ENCODE measurements around the gene SERAC1.
"Not testable (repeated sequence)": the region's sequence is repeated elsewhere in the genome, so short reads cannot be mapped to it uniquely, and the experiment has no call there.

SERAC1 gene

DNA sequence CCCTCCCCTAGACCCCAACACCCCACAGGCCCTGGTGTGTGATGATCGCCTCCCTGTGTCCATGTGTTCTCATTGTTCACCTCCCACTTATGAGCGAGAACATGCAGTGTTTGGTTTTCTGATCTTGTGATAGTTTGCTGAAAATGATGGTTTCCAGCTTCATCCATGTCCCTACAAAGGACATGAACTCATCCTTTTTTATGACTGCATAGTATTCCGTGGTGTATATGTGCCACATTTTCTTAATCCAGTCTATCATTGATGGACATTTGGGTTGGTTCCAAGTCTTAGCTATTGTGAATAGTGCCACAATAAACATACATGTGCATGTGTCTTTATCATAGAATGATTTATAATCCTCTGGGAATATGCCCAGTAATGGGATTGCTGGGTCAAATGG is 9.7 kb upstream of the SERAC1 start:
- H4K8ac ChIP-seq (ENCODE audit: low read length): not testable (repeated sequence)
- peaks cover 12% of the 10 kb centered on the region for H3K79me1 ChIP-seq (replicated peaks; ENCODE audit: low read length, poor library complexity, severe bottlenecking)
- WGBS: 80% methylated on average over 1 of the region's 3 CpGs

DNA sequence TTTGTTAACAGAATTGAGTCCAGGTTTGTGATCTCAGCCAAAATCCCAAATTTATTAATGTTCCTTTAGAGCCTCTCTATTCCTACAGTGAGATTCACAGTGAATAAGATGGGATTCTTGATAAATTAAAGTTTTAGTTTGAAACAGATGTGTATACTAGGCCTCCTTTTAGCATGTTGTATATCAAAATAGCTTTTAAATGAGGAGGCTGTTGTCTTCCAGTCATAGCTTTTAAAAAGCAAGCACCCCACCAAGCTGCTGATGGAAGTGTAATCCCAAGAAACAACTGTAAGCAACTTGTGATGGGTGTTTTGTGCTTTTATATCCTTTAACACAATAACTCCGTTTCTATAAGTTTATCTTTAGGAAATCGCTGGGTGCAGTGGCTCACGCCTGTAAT is 7.0 kb upstream of the SERAC1 start:
- Histone ChIP-seq H2BK120ac (ENCODE audit: low read depth, low read length) (no peak overlapping the region), H3K79me1 (replicated peaks; ENCODE audit: low read length, poor library complexity, severe bottlenecking) (peaks cover 9% of the 10 kb centered on the region)

More for the DNA sequence above, 9.7 kb upstream of the SERAC1 start:
- DNase-seq; H3K23ac ChIP-seq (ENCODE audit: low read length in 2 of 2); H3K4me1 ChIP-seq (ENCODE audit: control insufficient read depth, insufficient read depth, low read depth, low read length); H3K9me3 ChIP-seq (ENCODE audit: control insufficient read depth, low read length); H3K4ac ChIP-seq (ENCODE audit: low read depth in 1 of 2, low read length in 2 of 2); H3K27ac ChIP-seq (ENCODE audit: low read length, poor library complexity, severe bottlenecking); H2AFZ ChIP-seq (ENCODE audit: low read depth, low read length); H2BK12ac ChIP-seq (ENCODE audit: low read length in 2 of 2); H3K14ac ChIP-seq (ENCODE audit: low read length in 2 of 2); H2BK5ac ChIP-seq (ENCODE audit: low read depth, low read length, poor library complexity, severe bottlenecking); H3K4me2 ChIP-seq (ENCODE audit: low read length, poor library complexity, severe bottlenecking); H3K9ac ChIP-seq (ENCODE audit: low read length); H2BK120ac ChIP-seq (ENCODE audit: low read depth, low read length); H2BK15ac ChIP-seq (ENCODE audit: low read depth, poor library complexity, severe bottlenecking); H3K4me3 ChIP-seq (ENCODE audit: insufficient read depth in 1 of 2, low read depth in 1 of 2, low read length in 2 of 2); H3K27me3 ChIP-seq (ENCODE audit: control insufficient read depth in 1 of 2, insufficient read depth in 1 of 2, low read length in 2 of 2); H3K18ac ChIP-seq (ENCODE audit: low read depth in 1 of 2, low read length in 2 of 2); H2AK5ac ChIP-seq (ENCODE audit: low read length, severe bottlenecking); H4K91ac ChIP-seq (ENCODE audit: low read length): not testable (repeated sequence)
- H3K36me3 ChIP-seq (ENCODE audit: control insufficient read depth in 1 of 2, insufficient read depth in 2 of 2, low read depth in 1 of 2, low read length in 2 of 2): peaks cover 2 to 18% of the 10 kb centered on the region in 2 experiments

DNA sequence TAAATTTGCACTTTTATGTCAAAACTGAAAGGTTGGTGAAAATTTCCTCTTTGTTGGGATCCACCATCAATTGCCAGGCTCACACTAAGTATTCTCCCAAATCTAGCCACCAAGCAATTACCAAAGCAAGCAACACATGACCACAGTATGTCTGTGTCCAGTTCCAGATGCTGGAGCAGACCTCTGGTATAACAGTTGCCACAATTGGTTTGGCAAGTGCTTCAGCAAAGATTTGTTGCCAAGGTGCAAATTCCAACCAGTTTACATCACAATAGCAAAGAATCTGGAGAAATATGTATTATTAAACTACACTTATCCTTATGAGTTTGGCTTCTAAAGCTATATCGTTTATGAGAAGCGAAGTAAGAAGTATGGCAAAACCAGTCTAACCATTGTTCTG is 6.5 kb upstream of the SERAC1 start:
- Histone ChIP-seq H3K9me3 (ENCODE audit: control insufficient read depth, low read length) (no peaks in the 10 kb centered on the region), H2AK5ac (ENCODE audit: low read length, severe bottlenecking) (peak overlapping the region; percentile 85), H3K18ac (ENCODE audit: low read depth in 1 of 2, low read length in 2 of 2) (no peak overlapping the region), H3K4ac (ENCODE audit: low read depth in 1 of 2, low read length in 2 of 2) (no peak overlapping the region), H2BK120ac (ENCODE audit: low read depth, low read length) (no peak overlapping the region), H2BK5ac (ENCODE audit: low read depth, low read length, poor library complexity, severe bottlenecking) (no peak overlapping the region), H3K27ac (ENCODE audit: low read length, poor library complexity, severe bottlenecking) (no peak overlapping the region), H3K4me3 (ENCODE audit: insufficient read depth in 1 of 2, low read depth in 1 of 2, low read length in 2 of 2) (peak overlapping the region in 1 of 2 experiments; percentile 53), H3K23ac (ENCODE audit: low read length in 2 of 2) (no peak overlapping the region), H2AFZ (ENCODE audit: low read depth, low read length) (no peak overlapping the region), H3K79me1 (replicated peaks; ENCODE audit: low read length, poor library complexity, severe bottlenecking) (peaks cover 9% of the 10 kb centered on the region), H3K9ac (ENCODE audit: low read length) (peak overlapping the region; percentile 78), H3K4me1 (ENCODE audit: control insufficient read depth, insufficient read depth, low read depth, low read length) (peaks cover 11% of the 10 kb centered on the region), H4K91ac (ENCODE audit: low read length) (no peak overlapping the region), H3K14ac (ENCODE audit: low read length in 2 of 2) (no peak overlapping the region), H3K4me2 (ENCODE audit: low read length, poor library complexity, severe bottlenecking) (no peak overlapping the region), H4K8ac (ENCODE audit: low read length) (no peak overlapping the region), H3K27me3 (ENCODE audit: control insufficient read depth in 1 of 2, insufficient read depth in 1 of 2, low read length in 2 of 2) (no peaks in the 10 kb centered on the region), H3K36me3 (ENCODE audit: control insufficient read depth in 1 of 2, insufficient read depth in 2 of 2, low read depth in 1 of 2, low read length in 2 of 2) (peaks cover 2 to 29% of the 10 kb centered on the region in 2 experiments), H2BK15ac (ENCODE audit: low read depth, poor library complexity, severe bottlenecking) (no peak overlapping the region), H2BK12ac (ENCODE audit: low read length in 2 of 2) (no peak overlapping the region)
- 100% methylated on average over 2 of the region's 2 CpGs for WGBS
- no peak for DNase-seq

More for the DNA sequence above, 7.0 kb upstream of the SERAC1 start:
- Histone ChIP-seq H2BK12ac (ENCODE audit: low read length in 2 of 2) (no peak overlapping the region), H4K91ac (ENCODE audit: low read length) (no peak overlapping the region), H3K27ac (ENCODE audit: low read length, poor library complexity, severe bottlenecking) (no peak overlapping the region), H3K36me3 (ENCODE audit: control insufficient read depth in 1 of 2, insufficient read depth in 2 of 2, low read depth in 1 of 2, low read length in 2 of 2) (peaks cover 2 to 29% of the 10 kb centered on the region in 2 experiments), H2AK5ac (ENCODE audit: low read length, severe bottlenecking) (no peak overlapping the region), H2BK5ac (ENCODE audit: low read depth, low read length, poor library complexity, severe bottlenecking) (no peak overlapping the region), H2BK15ac (ENCODE audit: low read depth, poor library complexity, severe bottlenecking) (no peak overlapping the region), H4K8ac (ENCODE audit: low read length) (no peak overlapping the region), H3K14ac (ENCODE audit: low read length in 2 of 2) (no peak overlapping the region), H3K23ac (ENCODE audit: low read length in 2 of 2) (no peak overlapping the region), H3K9me3 (ENCODE audit: control insufficient read depth, low read length) (no peaks in the 10 kb centered on the region), H3K4me1 (ENCODE audit: control insufficient read depth, insufficient read depth, low read depth, low read length) (peaks cover 8% of the 10 kb centered on the region), H3K4me2 (ENCODE audit: low read length, poor library complexity, severe bottlenecking) (no peak overlapping the region), H3K4me3 (ENCODE audit: insufficient read depth in 1 of 2, low read depth in 1 of 2, low read length in 2 of 2) (peak overlapping the region in 1 of 2 experiments; percentile 53), H3K18ac (ENCODE audit: low read depth in 1 of 2, low read length in 2 of 2) (no peak overlapping the region), H3K9ac (ENCODE audit: low read length) (peak overlapping the region; percentile 78), H2AFZ (ENCODE audit: low read depth, low read length) (no peak overlapping the region), H3K27me3 (ENCODE audit: control insufficient read depth in 1 of 2, insufficient read depth in 1 of 2, low read length in 2 of 2) (no peaks in the 10 kb centered on the region), H3K4ac (ENCODE audit: low read depth in 1 of 2, low read length in 2 of 2) (no peak overlapping the region)
- no peak for DNase-seq
- 100% methylated on average over 3 of the region's 3 CpGs for WGBS

DNA sequence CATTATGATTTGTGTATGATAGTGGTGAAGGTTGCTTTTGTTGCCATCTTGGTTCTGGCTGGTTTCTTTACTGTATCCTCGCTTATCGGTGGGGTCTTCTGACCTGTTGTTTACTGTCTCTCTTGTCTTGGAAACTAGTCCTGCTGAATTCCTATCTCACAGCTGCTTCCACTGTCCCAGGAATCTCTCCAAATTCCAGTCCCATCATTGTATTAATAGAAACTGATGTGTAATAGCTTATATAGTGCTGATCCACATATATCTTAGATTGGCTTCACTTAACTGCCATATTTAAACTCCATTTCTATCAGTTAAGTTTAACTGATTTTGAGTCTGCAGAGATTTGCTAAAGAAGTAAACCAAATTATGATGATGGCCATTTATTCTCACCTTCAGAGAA is 6.0 kb upstream of the SERAC1 start:
- Histone ChIP-seq H3K14ac (ENCODE audit: low read length in 2 of 2) (no peak overlapping the region), H3K9ac (ENCODE audit: low read length) (peak overlapping the region; percentile 48), H2AFZ (ENCODE audit: low read depth, low read length) (no peak overlapping the region), H2BK5ac (ENCODE audit: low read depth, low read length, poor library complexity, severe bottlenecking) (no peak overlapping the region), H2BK120ac (ENCODE audit: low read depth, low read length) (no peak overlapping the region), H3K4me3 (ENCODE audit: insufficient read depth in 1 of 2, low read depth in 1 of 2, low read length in 2 of 2) (peak overlapping the region in 1 of 2 experiments; percentile 33), H2AK5ac (ENCODE audit: low read length, severe bottlenecking) (peak overlapping the region; percentile 78), H4K8ac (ENCODE audit: low read length) (no peak overlapping the region), H3K27ac (ENCODE audit: low read length, poor library complexity, severe bottlenecking) (no peak overlapping the region), H3K18ac (ENCODE audit: low read depth in 1 of 2, low read length in 2 of 2) (no peak overlapping the region), H3K4me1 (ENCODE audit: control insufficient read depth, insufficient read depth, low read depth, low read length) (peaks cover 11% of the 10 kb centered on the region), H2BK12ac (ENCODE audit: low read length in 2 of 2) (no peak overlapping the region), H3K27me3 (ENCODE audit: control insufficient read depth in 1 of 2, insufficient read depth in 1 of 2, low read length in 2 of 2) (no peaks in the 10 kb centered on the region), H3K4ac (ENCODE audit: low read depth in 1 of 2, low read length in 2 of 2) (no peak overlapping the region), H3K36me3 (ENCODE audit: control insufficient read depth in 1 of 2, insufficient read depth in 2 of 2, low read depth in 1 of 2, low read length in 2 of 2) (peaks cover 2 to 29% of the 10 kb centered on the region in 2 experiments), H4K91ac (ENCODE audit: low read length) (no peak overlapping the region), H2BK15ac (ENCODE audit: low read depth, poor library complexity, severe bottlenecking) (no peak overlapping the region), H3K23ac (ENCODE audit: low read length in 2 of 2) (no peak overlapping the region), H3K79me1 (replicated peaks; ENCODE audit: low read length, poor library complexity, severe bottlenecking) (peaks cover 9% of the 10 kb centered on the region), H3K9me3 (ENCODE audit: control insufficient read depth, low read length) (no peaks in the 10 kb centered on the region), H3K4me2 (ENCODE audit: low read length, poor library complexity, severe bottlenecking) (no peak overlapping the region)
- no CpG with 5 or more reads among the region's 2 CpGs for WGBS
- DNase-seq: no peak
